NCI-H446 treated with DMSO at 0.1 percent for 48 hours (cell line): Measurements from ENCODE around the gene HTRA3.
A peak's percentile ranks its signal among the peaks of the same experiment; 100 is the strongest.

Experiments used
- DNase-seq: peaks from one replicate; lab custom pipeline; 2025; lab: John Stamatoyannopoulos, UW

HTRA3 gene

GRCh38 chr4:8247047-8247930 lies 22.3 kb upstream of the HTRA3 start:
- DNase-seq = no peak

- DNase-seq = no peak
Observed at GRCh38 chr4:8248091-8248490, 21.5 kb upstream of the HTRA3 start.

DNA sequence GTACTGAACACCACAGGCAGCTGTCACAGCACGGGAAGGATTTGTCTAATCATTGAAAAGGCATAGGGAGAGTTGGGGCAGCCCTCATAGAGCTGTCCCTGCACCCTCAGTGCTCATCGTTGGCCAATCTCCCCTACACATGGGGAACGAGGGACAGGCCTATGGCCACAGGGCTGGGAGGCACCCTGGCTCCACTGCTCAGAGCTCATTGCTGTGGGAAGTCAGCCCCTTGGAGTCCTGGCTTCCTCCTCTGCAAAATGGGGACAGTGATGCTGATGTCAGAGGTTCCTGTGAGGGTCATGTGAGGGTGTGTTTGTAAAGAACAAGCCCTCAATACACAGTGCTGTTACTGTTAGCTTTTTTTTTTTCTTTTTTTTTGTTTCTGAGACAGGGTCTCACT lies 19.3 kb upstream of the HTRA3 start:
- DNase-seq = no peak

DNA sequence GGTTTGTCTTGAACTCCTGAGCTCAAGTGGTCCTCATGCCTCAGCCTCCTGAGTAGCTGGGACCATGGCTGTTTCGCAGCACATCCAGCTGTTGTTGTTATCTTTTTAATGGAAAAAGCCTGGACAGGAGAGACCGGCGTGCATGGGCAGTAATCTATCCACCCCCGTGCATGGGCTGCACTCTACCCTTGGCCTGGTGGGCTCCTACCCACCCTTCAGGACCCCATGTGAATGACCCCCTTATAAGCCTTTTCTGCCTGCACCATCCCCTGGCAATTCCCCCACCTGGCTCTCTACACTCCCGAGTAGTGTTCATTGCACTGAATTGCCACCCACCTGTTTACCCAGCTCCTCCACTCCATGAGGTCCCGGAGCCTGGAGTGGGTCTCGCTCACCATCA lies 18.9 kb upstream of the HTRA3 start:
- DNase-seq = no peak

- no peak for DNase-seq
Observed at GRCh38 chr4:8251110-8251883, 18.3 kb upstream of the HTRA3 start.

- no peak for DNase-seq
Observed at GRCh38 chr4:8252301-8253173, 17.0 kb upstream of the HTRA3 start.

GRCh38 chr4:8254076-8254475 lies 15.5 kb upstream of the HTRA3 start:
- DNase-seq = no peak

- peak; percentile 35 for DNase-seq
Observed at GRCh38 chr4:8255698-8256441, 13.7 kb upstream of the HTRA3 start.

- DNase-seq = no peak
Observed at GRCh38 chr4:8257854-8258253, 11.7 kb upstream of the HTRA3 start.

GRCh38 chr4:8258552-8259212 lies 10.9 kb upstream of the HTRA3 start:
- no peak for DNase-seq

DNA sequence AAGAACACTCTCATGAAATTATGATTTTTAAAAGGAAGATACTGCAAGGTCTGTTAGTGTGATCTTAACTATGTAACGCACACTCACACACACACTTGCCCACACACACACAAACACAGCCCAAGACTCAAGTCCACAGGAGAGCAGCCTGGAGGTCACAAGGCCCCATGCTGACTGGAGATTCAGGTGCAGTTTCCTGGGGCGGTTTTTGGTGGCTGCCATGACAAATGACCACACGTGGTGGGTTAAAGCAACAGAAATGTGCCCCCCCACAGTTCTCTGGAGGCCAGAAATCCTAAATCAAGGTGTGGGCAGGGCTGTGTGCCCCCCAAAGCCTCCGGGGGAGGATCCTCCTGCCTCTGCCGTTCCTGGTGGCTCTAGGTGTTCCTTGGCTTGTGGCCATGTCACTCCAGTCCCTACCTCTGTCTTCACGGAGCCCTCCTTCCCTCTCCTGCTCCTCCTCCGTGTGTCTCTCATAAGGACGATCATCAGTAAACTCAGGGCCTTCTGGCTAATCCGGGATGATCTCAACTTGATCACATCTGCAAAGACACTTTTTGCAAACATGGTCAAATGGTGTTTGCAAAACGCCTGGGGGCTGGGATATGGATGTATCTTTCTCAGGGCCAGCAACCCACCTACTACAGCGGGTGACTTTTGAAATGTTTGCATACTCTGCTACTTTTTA lies 9.7 kb upstream of the HTRA3 start:
- DNase-seq = no peak

DNA sequence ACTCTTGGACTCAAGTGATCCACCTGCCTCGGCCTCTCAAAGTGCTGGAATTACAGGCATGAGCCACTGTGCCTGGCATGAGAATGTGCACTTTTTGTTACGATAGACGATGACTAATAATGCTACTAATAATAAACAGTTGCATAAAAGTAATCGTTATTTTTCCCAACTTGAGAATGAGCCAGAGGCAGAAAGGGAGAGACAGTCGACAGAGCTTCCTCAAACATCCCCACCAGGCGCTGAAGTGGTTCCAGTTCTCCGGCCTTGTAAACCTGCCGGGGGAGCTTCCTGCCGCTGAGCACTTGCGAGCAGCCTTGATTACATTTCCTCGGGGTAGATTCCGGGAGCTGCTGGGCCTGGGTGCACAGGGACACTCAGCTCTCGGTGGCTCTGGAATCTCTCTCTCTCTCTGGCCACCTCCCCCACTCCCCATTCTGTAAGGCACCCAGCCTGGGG lies 8.9 kb upstream of the HTRA3 start:
- DNase-seq = no peak

DNA sequence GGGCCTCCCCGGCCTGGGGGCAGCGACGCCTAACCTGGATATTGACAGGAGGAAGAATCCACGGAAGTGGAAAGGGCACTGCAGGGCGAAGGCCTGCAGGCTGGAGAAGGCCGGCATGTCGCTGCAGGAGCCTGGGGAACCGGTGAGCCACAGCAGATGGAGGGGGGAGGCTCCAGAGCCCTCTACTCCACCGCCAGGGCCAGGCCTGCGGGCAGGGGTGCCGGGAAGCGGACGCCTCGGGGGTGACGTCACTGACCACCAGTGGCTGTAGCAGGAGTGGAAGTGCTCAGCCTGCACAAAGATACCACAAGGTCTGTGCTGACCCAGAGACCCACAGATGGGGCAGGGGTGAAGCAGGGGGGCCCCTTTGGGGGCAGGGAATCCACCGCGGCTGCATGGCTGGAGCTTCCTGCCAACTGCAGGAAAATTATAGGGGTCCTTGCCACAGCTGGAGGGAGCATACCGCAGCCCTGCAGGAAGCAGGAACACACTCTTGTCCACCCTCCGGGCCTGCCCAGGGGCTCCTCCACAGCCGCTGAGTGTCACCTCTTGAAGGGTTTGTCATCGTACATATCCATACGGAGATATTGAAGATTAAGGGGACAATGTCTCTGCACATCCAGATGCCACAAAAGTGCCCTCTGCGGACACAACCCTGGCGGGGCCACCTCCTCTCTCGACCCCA lies 7.6 kb upstream of the HTRA3 start:
- DNase-seq = no peak

DNA sequence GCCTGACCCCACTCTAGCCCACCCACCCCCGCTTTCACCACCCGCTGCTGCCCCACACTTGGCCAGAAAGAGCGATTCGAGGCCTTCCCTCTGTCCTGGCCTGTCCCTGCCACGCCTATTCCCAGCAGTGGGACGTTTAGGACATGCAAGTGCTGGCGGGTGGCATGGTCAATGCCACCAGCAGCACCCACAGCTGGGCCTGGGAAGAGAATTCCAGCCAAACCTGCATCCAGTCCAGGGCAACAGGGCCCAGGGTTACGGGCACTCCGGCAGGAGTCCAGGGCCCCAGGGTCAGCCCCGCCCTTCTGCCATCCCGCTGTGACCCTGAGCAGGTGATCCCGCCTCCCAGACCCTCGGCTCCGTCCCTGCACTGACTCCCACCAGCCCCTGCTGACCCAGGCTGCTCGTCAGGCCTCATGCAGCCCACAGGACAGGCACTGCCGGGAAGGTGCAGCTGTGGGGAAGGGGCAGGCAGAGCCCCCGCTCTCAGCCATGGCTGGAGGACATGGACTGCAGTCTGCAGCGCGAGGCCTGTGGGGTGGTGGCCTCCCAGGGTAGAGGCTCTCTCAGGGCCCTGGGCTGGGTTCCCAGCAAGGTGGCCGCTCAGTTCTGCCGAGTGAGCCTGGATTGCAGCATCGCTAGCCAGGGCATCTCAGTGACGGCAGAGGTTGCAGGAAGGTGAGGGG lies 6.8 kb upstream of the HTRA3 start:
- no peak for DNase-seq

DNA sequence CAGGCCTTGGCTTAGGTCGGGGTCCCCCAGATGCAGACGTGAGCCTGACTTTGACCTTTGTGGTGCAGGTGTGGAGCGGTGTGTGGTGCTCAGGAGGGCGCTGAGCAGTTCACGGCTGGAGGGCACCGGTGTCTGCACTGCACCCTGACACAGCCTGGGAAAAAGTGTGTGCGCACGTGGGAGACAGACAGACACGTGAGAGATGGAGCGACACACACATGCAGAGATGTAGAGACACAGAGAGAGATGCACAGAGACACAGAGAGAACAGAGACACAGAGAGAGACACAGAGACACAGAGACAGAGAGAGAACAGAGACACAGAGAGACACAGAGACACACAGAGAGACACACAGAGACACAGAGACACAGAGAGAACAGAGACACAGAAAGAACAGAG lies 6.2 kb upstream of the HTRA3 start:
- DNase-seq = no peak

DNA sequence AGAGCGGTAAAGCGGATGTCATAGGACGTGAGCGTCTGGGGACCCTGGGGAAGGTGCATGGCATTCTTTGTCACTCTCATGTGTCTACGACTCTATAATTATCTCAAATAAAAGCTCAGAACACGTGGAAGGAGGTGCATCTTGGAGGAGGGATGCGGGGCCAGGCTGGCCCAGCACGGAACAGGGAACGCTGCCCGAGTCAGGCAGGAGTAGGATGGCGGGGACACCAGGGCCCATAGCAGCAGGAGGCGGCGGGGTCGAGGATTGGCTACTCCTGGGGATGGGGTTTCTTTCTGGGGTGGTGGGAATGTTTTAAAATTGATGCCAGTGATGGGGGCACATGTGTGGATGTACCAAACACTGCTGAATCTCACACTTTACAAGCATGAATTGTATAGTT lies 5.4 kb upstream of the HTRA3 start:
- DNase-seq = no peak

- DNase-seq = no peak
Observed at GRCh38 chr4:8265171-8265929, 4.2 kb upstream of the HTRA3 start.

GRCh38 chr4:8266088-8266487 lies 3.5 kb upstream of the HTRA3 start:
- no peak for DNase-seq
